Measurements from ENCODE around the gene AMER1.

- TF ChIP-seq EGR1 (IDR thresholded peaks at IDR 0.05; ENCODE audit: borderline replicate concordance, low read depth, low read length) (no peak), POLR2AphosphoS5 (IDR thresholded peaks at IDR 0.05; ENCODE audit: low read depth, low read length) (no peak), CTCF (IDR thresholded peaks at IDR 0.05; ENCODE audit: control extremely low read depth in 1 of 3, insufficient read depth in 1 of 3, low read depth in 1 of 3, low read length in 3 of 3) (no peak), TEAD4 (IDR thresholded peaks at IDR 0.05; ENCODE audit: low read depth, low read length) (no peak), MAX (IDR thresholded peaks at IDR 0.05) (no peak), CBX5 (IDR thresholded peaks at IDR 0.05; ENCODE audit: low read depth, low read length) (no peak), EP300 (IDR thresholded peaks at IDR 0.05; ENCODE audit: borderline replicate concordance in 1 of 2, low read depth in 2 of 2, low read length in 2 of 2) (no peak), HDAC2 (IDR thresholded peaks at IDR 0.05; ENCODE audit: borderline replicate concordance in 1 of 2, low read depth in 2 of 2, low read length in 2 of 2) (no peak)
These were observed 54.7 kb downstream of the AMER1 start for GRCh38 chrX:64150775-64151174.

Data from H1 (cell line).